Measurements from ENCODE around the gene SSPN.

DNA sequence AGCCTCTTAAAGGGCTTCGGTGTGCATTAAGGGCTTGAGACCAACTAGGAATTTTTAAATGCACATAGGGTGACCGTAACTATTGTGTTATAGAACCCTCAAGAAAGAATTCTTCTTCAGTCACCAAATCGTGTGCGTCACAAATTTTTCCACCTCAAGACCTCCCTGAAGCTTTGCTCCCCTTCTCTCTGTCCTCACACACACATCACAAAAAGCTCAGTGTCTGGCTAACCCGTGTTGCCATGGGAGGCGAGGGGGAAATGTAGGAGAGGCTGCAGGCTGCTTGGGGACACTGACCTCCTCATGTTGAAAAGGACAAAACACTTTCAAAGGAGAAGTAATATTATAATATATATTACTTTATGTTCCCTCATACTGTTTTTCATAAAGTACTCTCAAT lies 10.6 kb downstream of the SSPN start:
- TF ChIP-seq CTCF (IDR thresholded peaks at IDR 0.05): no peak
- TF ChIP-seq TEAD1 (CRISPR knock-in tag; IDR thresholded peaks at IDR 0.05): no peak
- no peak for TF ChIP-seq JUN (CRISPR knock-in tag; IDR thresholded peaks at IDR 0.05)
- no peak for TF ChIP-seq ZNF263 (CRISPR knock-in tag; IDR thresholded peaks at IDR 0.05; ENCODE audit: low read depth)
- no peak for TF ChIP-seq ELF4 (CRISPR knock-in tag; IDR thresholded peaks at IDR 0.05; ENCODE audit: low read depth)
- no peak for TF ChIP-seq PREB (CRISPR knock-in tag; IDR thresholded peaks at IDR 0.05; ENCODE audit: borderline replicate concordance)
- no peak for TF ChIP-seq ATF1 (CRISPR knock-in tag; IDR thresholded peaks at IDR 0.05)
- TF ChIP-seq, protein P1, sequence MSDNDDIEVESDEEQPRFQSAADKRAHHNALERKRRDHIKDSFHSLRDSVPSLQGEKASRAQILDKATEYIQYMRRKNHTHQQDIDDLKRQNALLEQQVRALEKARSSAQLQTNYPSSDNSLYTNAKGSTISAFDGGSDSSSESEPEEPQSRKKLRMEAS (CRISPR knock-in tag; IDR thresholded peaks at IDR 0.05): no peak
- no peak for TF ChIP-seq SP1 (CRISPR knock-in tag; conservative IDR thresholded peaks at IDR 0.05)
- TF ChIP-seq FOXP1 (CRISPR knock-in tag; IDR thresholded peaks at IDR 0.05; ENCODE audit: borderline replicate concordance): no peak
- no peak for TF ChIP-seq ZNF423 (CRISPR knock-in tag; IDR thresholded peaks at IDR 0.05)
- no peak for TF ChIP-seq FOXK1 (CRISPR knock-in tag; IDR thresholded peaks at IDR 0.05)
- TF ChIP-seq ZNF317 (CRISPR knock-in tag; IDR thresholded peaks at IDR 0.05; ENCODE audit: borderline replicate concordance, low read depth): no peak
- no peak for TF ChIP-seq E2F1 (CRISPR knock-in tag; IDR thresholded peaks at IDR 0.05)
